NCI-H2171 (cell line): ENCODE measurements around the gene SIT1.
"Not testable (repeated sequence)": the region's sequence is repeated elsewhere in the genome, so short reads cannot be mapped to it uniquely, and the experiment has no call there.

Source experiments
- DNase-seq: peaks from one replicate; lab custom pipeline; 2025; lab: John Stamatoyannopoulos, UW

The SIT1 gene

GRCh38 chr9:35637427-35637955 lies 13.2 kb downstream of the SIT1 start:
- DNase-seq, result not testable (repeated sequence)

GRCh38 chr9:35636877-35637246 lies 13.9 kb downstream of the SIT1 start:
- not testable (repeated sequence) for DNase-seq

GRCh38 chr9:35636135-35636876 lies 14.4 kb downstream of the SIT1 start:
- DNase-seq, result no peak

GRCh38 chr9:35635730-35636129 lies 15.0 kb downstream of the SIT1 start:
- no peak for DNase-seq

GRCh38 chr9:35629597-35629996 lies 21.1 kb downstream of the SIT1 start:
- DNase-seq, result no peak

- no peak for DNase-seq
Observed at GRCh38 chr9:35628389-35628991, 22.2 kb downstream of the SIT1 start.

- DNase-seq, result no peak
Observed at GRCh38 chr9:35627575-35627974, 23.2 kb downstream of the SIT1 start.

GRCh38 chr9:35619800-35620158 lies 31.0 kb downstream of the SIT1 start:
- no peak for DNase-seq

- DNase-seq, result no peak
Observed at GRCh38 chr9:35618854-35619799, 31.6 kb downstream of the SIT1 start.

- DNase-seq, result no peak
Observed at GRCh38 chr9:35618325-35618727, 32.4 kb downstream of the SIT1 start, which contains the start of gene CD72. TSS of gene CD72 (minus strand) at chr9:35618413. CDS start at chr9:35618303, 110 bp downstream.

- no peak for DNase-seq
Observed at GRCh38 chr9:35617548-35617947, 33.2 kb downstream of the SIT1 start.

GRCh38 chr9:35616681-35617459 lies 33.9 kb downstream of the SIT1 start:
- no peak for DNase-seq

GRCh38 chr9:35615981-35616680 lies 34.6 kb downstream of the SIT1 start:
- DNase-seq, result no peak

GRCh38 chr9:35612843-35613242 lies 37.9 kb downstream of the SIT1 start:
- DNase-seq, result no peak

GRCh38 chr9:35612066-35612465 lies 38.7 kb downstream of the SIT1 start:
- DNase-seq, result not testable (repeated sequence)

- no peak for DNase-seq
Observed at GRCh38 chr9:35611230-35611797, 39.4 kb downstream of the SIT1 start.

- no peak for DNase-seq
Observed at GRCh38 chr9:35609820-35610163, 40.9 kb downstream of the SIT1 start.

- no peak for DNase-seq
Observed at GRCh38 chr9:35609001-35609819, 41.5 kb downstream of the SIT1 start.

- DNase-seq, result no peak
Observed at GRCh38 chr9:35608221-35608620, 42.5 kb downstream of the SIT1 start.

- DNase-seq, result no peak
Observed at GRCh38 chr9:35606726-35607125, 44.0 kb downstream of the SIT1 start.
